Measurements from ENCODE around the gene MAD1L1.

DNA sequence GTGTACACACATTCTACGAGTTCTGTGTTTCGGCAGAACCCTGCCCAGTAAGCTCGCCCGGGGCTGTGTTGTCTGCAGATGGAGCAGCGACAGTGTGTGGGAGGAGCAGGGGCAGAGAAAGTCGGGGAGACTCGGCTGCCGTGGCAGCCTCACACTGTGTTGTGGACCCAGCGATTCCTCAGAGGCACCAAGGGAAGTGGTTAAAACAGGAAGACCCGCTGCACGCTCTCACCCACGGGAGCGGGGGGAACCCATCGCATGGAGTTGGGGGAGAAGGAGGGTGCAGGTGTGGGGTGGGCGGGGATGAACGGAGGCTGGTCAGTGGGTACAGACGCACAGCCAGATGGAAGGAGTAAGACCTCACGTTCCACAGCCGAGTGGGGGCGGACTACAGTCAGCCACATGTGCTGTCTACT lies 312.5 kb downstream of the MAD1L1 start:
- TF ChIP-seq EZH2 (IDR thresholded peaks at IDR 0.05; ENCODE audit: low read depth, low read length, severe bottlenecking) = no peak
- TF ChIP-seq TCF12 (IDR thresholded peaks at IDR 0.05; ENCODE audit: low read depth, low read length) = no peak
- TF ChIP-seq CEBPB (IDR thresholded peaks at IDR 0.05; ENCODE audit: low read depth, low read length) = no peak
- no peak for TF ChIP-seq JUND (IDR thresholded peaks at IDR 0.05; ENCODE audit: low read length)
- TF ChIP-seq CTCF (IDR thresholded peaks at IDR 0.05; ENCODE audit: control extremely low read depth in 1 of 3, insufficient read depth in 1 of 3, low read depth in 1 of 3, low read length in 3 of 3) = no peak
- TF ChIP-seq POLR2AphosphoS5 (IDR thresholded peaks at IDR 0.05; ENCODE audit: low read depth, low read length) = no peak
- TF ChIP-seq NRF1 (IDR thresholded peaks at IDR 0.05; ENCODE audit: low read depth, low read length) = no peak
- no peak for TF ChIP-seq POLR2A (IDR thresholded peaks at IDR 0.05; ENCODE audit: control extremely low read depth in 1 of 2, low read depth in 2 of 2, low read length in 2 of 2)
- TF ChIP-seq RXRA (IDR thresholded peaks at IDR 0.05; ENCODE audit: insufficient read depth, low read depth, low read length) = no peak
